ENCODE measurements around the gene SYNGR3.

SYNGR3 gene

GRCh38 chr16:1976951-1977874, 12.6 kb upstream of the SYNGR3 start:
- Histone ChIP-seq H3K27ac (no peak overlapping the region), H3K27me3 (replicated peaks) (peaks cover 31% of the 10 kb centered on the region), H3K36me3 (replicated peaks) (peaks cover 47% of the 10 kb centered on the region), H3K4me3 (ENCODE audit: low read depth, low read length) (no peak overlapping the region)
- no peak for DNase-seq
- in situ Hi-C loops (cut with HindIII; ENCODE audit: low pct_ligation_motif_present, low sequenced_read_pairs) = no loop called here
- TF ChIP-seq, protein P1, sequence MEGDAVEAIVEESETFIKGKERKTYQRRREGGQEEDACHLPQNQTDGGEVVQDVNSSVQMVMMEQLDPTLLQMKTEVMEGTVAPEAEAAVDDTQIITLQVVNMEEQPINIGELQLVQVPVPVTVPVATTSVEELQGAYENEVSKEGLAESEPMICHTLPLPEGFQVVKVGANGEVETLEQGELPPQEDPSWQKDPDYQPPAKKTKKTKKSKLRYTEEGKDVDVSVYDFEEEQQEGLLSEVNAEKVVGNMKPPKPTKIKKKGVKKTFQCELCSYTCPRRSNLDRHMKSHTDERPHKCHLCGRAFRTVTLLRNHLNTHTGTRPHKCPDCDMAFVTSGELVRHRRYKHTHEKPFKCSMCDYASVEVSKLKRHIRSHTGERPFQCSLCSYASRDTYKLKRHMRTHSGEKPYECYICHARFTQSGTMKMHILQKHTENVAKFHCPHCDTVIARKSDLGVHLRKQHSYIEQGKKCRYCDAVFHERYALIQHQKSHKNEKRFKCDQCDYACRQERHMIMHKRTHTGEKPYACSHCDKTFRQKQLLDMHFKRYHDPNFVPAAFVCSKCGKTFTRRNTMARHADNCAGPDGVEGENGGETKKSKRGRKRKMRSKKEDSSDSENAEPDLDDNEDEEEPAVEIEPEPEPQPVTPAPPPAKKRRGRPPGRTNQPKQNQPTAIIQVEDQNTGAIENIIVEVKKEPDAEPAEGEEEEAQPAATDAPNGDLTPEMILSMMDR (IDR thresholded peaks at IDR 0.05; ENCODE audit: low read depth, low read length, missing control alignments) = no peak

DNA sequence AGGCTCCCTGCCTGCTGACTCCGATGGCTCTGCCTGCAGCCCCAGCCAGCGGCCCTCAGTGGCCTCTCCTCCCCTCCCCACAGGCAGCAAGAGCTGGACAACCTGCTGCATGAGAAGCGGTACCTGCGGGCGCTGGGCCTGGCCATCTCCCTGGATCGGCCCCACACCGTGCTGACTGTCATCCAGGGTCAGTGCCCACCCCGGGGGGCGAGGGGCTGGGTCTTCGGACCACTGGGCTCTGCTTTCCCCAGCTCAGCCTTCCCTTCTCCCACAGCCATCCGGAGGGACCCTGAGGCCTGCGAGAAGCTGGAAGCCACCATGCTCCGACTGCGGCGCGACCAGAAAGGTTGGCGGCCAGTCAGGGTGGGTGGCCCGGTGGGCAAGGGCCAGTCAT, 11.9 kb upstream of the SYNGR3 start:
- Histone ChIP-seq H3K4me3 (ENCODE audit: low read depth, low read length) (no peak overlapping the region), H3K27me3 (replicated peaks) (peaks cover 34% of the 10 kb centered on the region), H3K27ac (no peak overlapping the region), H3K36me3 (replicated peaks) (peaks cover 47% of the 10 kb centered on the region)
- in situ Hi-C loops (cut with HindIII; ENCODE audit: low pct_ligation_motif_present, low sequenced_read_pairs) = no loop called here
- TF ChIP-seq, protein P1 (IDR thresholded peaks at IDR 0.05; ENCODE audit: low read depth, low read length, missing control alignments) = no peak
- no peak for DNase-seq

GRCh38 chr16:1978476-1979120, 11.2 kb upstream of the SYNGR3 start:
- TF ChIP-seq, protein P1 (IDR thresholded peaks at IDR 0.05; ENCODE audit: low read depth, low read length, missing control alignments) = no peak
- no peak for DNase-seq
- peaks cover 34% of the 10 kb centered on the region for H3K27me3 ChIP-seq (replicated peaks)
- no peak overlapping the region for H3K27ac ChIP-seq
- no peak overlapping the region for H3K4me3 ChIP-seq (ENCODE audit: low read depth, low read length)
- in situ Hi-C loops (cut with HindIII; ENCODE audit: low pct_ligation_motif_present, low sequenced_read_pairs) = no loop called here
- H3K36me3 ChIP-seq (replicated peaks) = peaks cover 47% of the 10 kb centered on the region

GRCh38 chr16:1979271-1980029, 10.3 kb upstream of the SYNGR3 start:
- TF ChIP-seq, protein P1 (IDR thresholded peaks at IDR 0.05; ENCODE audit: low read depth, low read length, missing control alignments) = no peak
- DNase-seq = no peak
- Histone ChIP-seq H3K4me3 (ENCODE audit: low read depth, low read length) (no peak overlapping the region), H3K27ac (no peak overlapping the region), H3K27me3 (replicated peaks) (peaks cover 34% of the 10 kb centered on the region), H3K36me3 (replicated peaks) (peaks cover 43% of the 10 kb centered on the region)
- in situ Hi-C loops (cut with HindIII; ENCODE audit: low pct_ligation_motif_present, low sequenced_read_pairs) = no loop called here

GRCh38 chr16:1980030-1980769, 9.6 kb upstream of the SYNGR3 start:
- Histone ChIP-seq H3K27me3 (replicated peaks) (peaks cover 34% of the 10 kb centered on the region), H3K4me3 (ENCODE audit: low read depth, low read length) (no peak overlapping the region), H3K27ac (no peak overlapping the region), H3K36me3 (replicated peaks) (peaks cover 35% of the 10 kb centered on the region)
- in situ Hi-C loops (cut with HindIII; ENCODE audit: low pct_ligation_motif_present, low sequenced_read_pairs) = no loop called here
- DNase-seq = no peak
- TF ChIP-seq, protein P1 (IDR thresholded peaks at IDR 0.05; ENCODE audit: low read depth, low read length, missing control alignments) = no peak
